Lower lobe of right lung (tissue), 2 donors: Measurements from ENCODE around the gene TEN1. TPM values are rescaled to one million over a fixed set of nuclear protein-coding genes. Genes with fewer than 3 reads are reported as not detected.
"Not testable (repeated sequence)": the region's sequence is repeated elsewhere in the genome, so short reads cannot be mapped to it uniquely, and the experiment has no call there.

ENCODE experiments used
- ATAC-seq, 2 donors: fragments of 200-7000 bp; cut with Tn5 transposase; one replicate each; pipeline ENCODE4 v1.9.1; 2020 to 2022; ENCODE audit warnings: mild to moderate bottlenecking in 2 of 2, moderate library complexity in 2 of 2
- DNase-seq: peaks from one replicate; pipeline ENCODE4 v3.0.0-alpha.2; 2020
- H3K27ac ChIP-seq: fragments of 200-600 bp; one replicate; pipeline ENCODE4 v1.8.0; 2022
- H3K27me3 ChIP-seq: fragments of 200-600 bp; one replicate; pipeline ENCODE4 v1.8.0; 2022; ENCODE audit warnings: low read depth
- H3K36me3 ChIP-seq: fragments of 200-600 bp; one replicate; pipeline ENCODE4 v1.8.0; 2022; ENCODE audit warnings: mild to moderate bottlenecking
- H3K4me1 ChIP-seq: fragments of 200-600 bp; one replicate; pipeline ENCODE4 v1.8.0; 2022
- H3K4me3 ChIP-seq: fragments of 200-600 bp; one replicate; pipeline ENCODE4 v1.8.0; 2022; ENCODE audit warnings: mild to moderate bottlenecking
- H3K9me3 ChIP-seq: fragments of 200-600 bp; one replicate; pipeline ENCODE4 v1.8.0; 2022
- CTCF ChIP-seq: fragments of 200-600 bp; IDR thresholded peaks from one replicate; pipeline ENCODE4 v1.8.0; 2022; ENCODE audit warnings: antibody characterized with exemption, mild to moderate bottlenecking
- intact Hi-C: fragments of 100-400 bp; cut with DNase I; formaldehyde crosslinking; loops from one replicate; pipeline ENCODE4 v1.11.0; 2022
- total RNA-seq: library from RNA; stranded (reverse); fragmentation: NEBNext Ultra II Directional; extraction: Animal tissue kit (Norgen Biotek cat#: 25700); gene quantifications from one replicate; pipeline ENCODE4 v1.2.1, GENCODE V29; 2021
- donor health status: DM: no; HTN: yes; CAD: no; lungs with severe emphysema.

TEN1 gene
- total RNA-seq, 1 donor from 2014 or later, result 14.6 TPM

GRCh38 chr17:75970011-75970523 lies 9.0 kb upstream of the TEN1 start:
- peak; percentile 35 to 50 for ATAC-seq
- no peak for TF ChIP-seq CTCF
- H3K4me1 ChIP-seq, result peaks cover 11% of the 10 kb centered on the region
- H3K27me3 ChIP-seq, result no peaks in the 10 kb centered on the region
- H3K36me3 ChIP-seq, result peaks cover 46% of the 10 kb centered on the region
- H3K9me3 ChIP-seq, result no peaks in the 10 kb centered on the region
- intact Hi-C loops, result no loop called here
- H3K4me3 ChIP-seq, result no peak overlapping the region
- peak overlapping the region; percentile 28 for H3K27ac ChIP-seq
- DNase-seq, result no peak

- no peaks in the 10 kb centered on the region for H3K27me3 ChIP-seq
- H3K27ac ChIP-seq, result peak overlapping the region; percentile 28
- peaks cover 46% of the 10 kb centered on the region for H3K36me3 ChIP-seq
- no peak overlapping the region for H3K4me3 ChIP-seq
- no peak for ATAC-seq
- peaks cover 17% of the 10 kb centered on the region for H3K4me1 ChIP-seq
- DNase-seq, result no peak
- intact Hi-C loops, result no loop called here
- no peaks in the 10 kb centered on the region for H3K9me3 ChIP-seq
- TF ChIP-seq CTCF, result no peak
Measured at GRCh38 chr17:75970626-75971025, 8.4 kb upstream of the TEN1 start.

- H3K27ac ChIP-seq, intact Hi-C loops, DNase-seq, H3K9me3 ChIP-seq, H3K4me3 ChIP-seq, ATAC-seq, H3K27me3 ChIP-seq: not testable (repeated sequence)
- Histone ChIP-seq H3K36me3 (peaks cover 31% of the 10 kb centered on the region), H3K4me1 (peaks cover 41% of the 10 kb centered on the region)
Measured at GRCh38 chr17:75975187-75975586, 3.9 kb upstream of the TEN1 start.

GRCh38 chr17:75975757-75976174 lies 3.3 kb upstream of the TEN1 start:
- no peak for TF ChIP-seq CTCF
- intact Hi-C loops, result no loop called here
- Histone ChIP-seq H3K4me1 (peaks cover 42% of the 10 kb centered on the region), H3K4me3 (peak overlapping the region; percentile 22), H3K9me3 (no peaks in the 10 kb centered on the region), H3K27me3 (no peaks in the 10 kb centered on the region), H3K36me3 (peaks cover 27% of the 10 kb centered on the region), H3K27ac (no peak overlapping the region)
- ATAC-seq (no peak), DNase-seq (no peak)

GRCh38 chr17:75976175-75976848 lies 2.7 kb upstream of the TEN1 start:
- Histone ChIP-seq H3K9me3 (no peaks in the 10 kb centered on the region), H3K4me1 (peaks cover 48% of the 10 kb centered on the region), H3K36me3 (peaks cover 22% of the 10 kb centered on the region), H3K27ac (peak overlapping the region; percentile 19), H3K27me3 (no peaks in the 10 kb centered on the region), H3K4me3 (peak overlapping the region; percentile 22)
- ATAC-seq, result no peak
- TF ChIP-seq CTCF, result no peak
- no peak for DNase-seq
- intact Hi-C loops, result no loop called here

- Histone ChIP-seq H3K27ac (peak overlapping the region; percentile 98), H3K27me3 (no peaks in the 10 kb centered on the region), H3K9me3 (no peaks in the 10 kb centered on the region), H3K4me1 (peaks cover 76% of the 10 kb centered on the region), H3K36me3 (no peaks in the 10 kb centered on the region), H3K4me3 (peak overlapping the region; percentile 66)
- no peak for TF ChIP-seq CTCF
- DNase-seq, result no peak
- ATAC-seq, result peak; percentile 49 to 54
- intact Hi-C loops, result no loop called here
Measured at GRCh38 chr17:75979705-75980187, 706 bp downstream of the TEN1 start.
